MV-4-11 (cell line): Measurements from ENCODE around the gene GRAMD4.
A peak's percentile ranks its signal among the peaks of the same experiment; 100 is the strongest.

Source experiments
- DNase-seq: peaks from one replicate; lab custom pipeline; 2025; lab: John Stamatoyannopoulos, UW

Gene GRAMD4

GRCh38 chr22:46582281-46582933 is 37.8 kb upstream of the GRAMD4 start:
- peak; percentile 24 for DNase-seq

- DNase-seq, result no peak
Observed at GRCh38 chr22:46583571-46583970, 36.6 kb upstream of the GRAMD4 start.

GRCh38 chr22:46584081-46584921 is 35.9 kb upstream of the GRAMD4 start:
- DNase-seq, result no peak

GRCh38 chr22:46585340-46586122 is 34.7 kb upstream of the GRAMD4 start:
- DNase-seq, result no peak

- no peak for DNase-seq
Observed at GRCh38 chr22:46586123-46586519, 34.1 kb upstream of the GRAMD4 start.

- no peak for DNase-seq
Observed at GRCh38 chr22:46586531-46587011, 33.6 kb upstream of the GRAMD4 start.

- no peak for DNase-seq
Observed at GRCh38 chr22:46587061-46587460, 33.1 kb upstream of the GRAMD4 start.

- peak; percentile 70 for DNase-seq
Observed at GRCh38 chr22:46587492-46588278, 32.5 kb upstream of the GRAMD4 start.

GRCh38 chr22:46588279-46589140 is 31.7 kb upstream of the GRAMD4 start:
- DNase-seq, result no peak

- no peak for DNase-seq
Observed at GRCh38 chr22:46589141-46589748, 30.9 kb upstream of the GRAMD4 start.

- DNase-seq, result no peak
Observed at GRCh38 chr22:46589871-46590271, 30.3 kb upstream of the GRAMD4 start.

GRCh38 chr22:46590334-46590733 is 29.9 kb upstream of the GRAMD4 start:
- DNase-seq, result no peak

GRCh38 chr22:46591930-46592329 is 28.3 kb upstream of the GRAMD4 start:
- no peak for DNase-seq

- peak; percentile 90 for DNase-seq
Observed at GRCh38 chr22:46592390-46592872, 27.8 kb upstream of the GRAMD4 start.

- peak; percentile 93 for DNase-seq
Observed at GRCh38 chr22:46593211-46593681, 26.9 kb upstream of the GRAMD4 start.

- DNase-seq, result no peak
Observed at GRCh38 chr22:46593996-46594946, 25.9 kb upstream of the GRAMD4 start.

GRCh38 chr22:46594947-46595298 is 25.3 kb upstream of the GRAMD4 start:
- no peak for DNase-seq

GRCh38 chr22:46595545-46595944 is 24.6 kb upstream of the GRAMD4 start:
- no peak for DNase-seq

GRCh38 chr22:46596032-46596441 is 24.1 kb upstream of the GRAMD4 start:
- no peak for DNase-seq
